ENCODE results near the gene CATSPERZ.
A peak's percentile ranks its signal among the peaks of the same experiment; 100 is the strongest.

The CATSPERZ gene

GRCh38 chr11:64275031-64275800 lies 24.9 kb upstream of the CATSPERZ start:
- Mint-ChIP-seq H3K9me3 (no peaks in the 10 kb centered on the region), H3K4me3 (no peak overlapping the region), H3K4me1 (peaks cover 11% of the 10 kb centered on the region), H3K27ac (peak overlapping the region; percentile 74), H3K36me3 (peaks cover 31% of the 10 kb centered on the region)
- no peak for ATAC-seq
- no peak for DNase-seq (ENCODE audit: low spot score in 2 of 2)

DNA sequence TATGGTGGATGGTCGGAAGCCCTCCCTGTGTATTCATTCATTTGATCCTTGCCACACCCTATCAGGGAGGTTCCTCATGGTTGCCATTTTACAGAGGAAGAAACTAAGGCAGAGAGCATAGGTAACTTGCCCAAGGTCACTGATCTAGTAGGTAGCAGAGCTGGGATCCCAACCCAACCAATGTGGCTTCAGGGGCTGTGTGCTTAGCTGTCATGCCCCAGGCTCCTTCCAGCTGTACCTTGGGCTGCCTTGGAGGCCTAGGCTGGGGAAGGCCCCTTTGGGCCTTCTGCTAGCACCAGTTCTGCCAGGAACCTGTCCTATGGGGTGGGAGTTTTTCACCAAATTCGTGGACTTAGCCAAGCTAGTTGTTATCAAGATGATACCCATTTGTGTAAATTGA lies 24.3 kb upstream of the CATSPERZ start:
- ATAC-seq (no peak), DNase-seq (ENCODE audit: low spot score in 2 of 2) (no peak)
- Mint-ChIP-seq H3K4me1 (peaks cover 7% of the 10 kb centered on the region), H3K36me3 (peaks cover 27% of the 10 kb centered on the region), H3K27ac (no peak overlapping the region), H3K4me3 (no peak overlapping the region), H3K9me3 (no peaks in the 10 kb centered on the region)

DNA sequence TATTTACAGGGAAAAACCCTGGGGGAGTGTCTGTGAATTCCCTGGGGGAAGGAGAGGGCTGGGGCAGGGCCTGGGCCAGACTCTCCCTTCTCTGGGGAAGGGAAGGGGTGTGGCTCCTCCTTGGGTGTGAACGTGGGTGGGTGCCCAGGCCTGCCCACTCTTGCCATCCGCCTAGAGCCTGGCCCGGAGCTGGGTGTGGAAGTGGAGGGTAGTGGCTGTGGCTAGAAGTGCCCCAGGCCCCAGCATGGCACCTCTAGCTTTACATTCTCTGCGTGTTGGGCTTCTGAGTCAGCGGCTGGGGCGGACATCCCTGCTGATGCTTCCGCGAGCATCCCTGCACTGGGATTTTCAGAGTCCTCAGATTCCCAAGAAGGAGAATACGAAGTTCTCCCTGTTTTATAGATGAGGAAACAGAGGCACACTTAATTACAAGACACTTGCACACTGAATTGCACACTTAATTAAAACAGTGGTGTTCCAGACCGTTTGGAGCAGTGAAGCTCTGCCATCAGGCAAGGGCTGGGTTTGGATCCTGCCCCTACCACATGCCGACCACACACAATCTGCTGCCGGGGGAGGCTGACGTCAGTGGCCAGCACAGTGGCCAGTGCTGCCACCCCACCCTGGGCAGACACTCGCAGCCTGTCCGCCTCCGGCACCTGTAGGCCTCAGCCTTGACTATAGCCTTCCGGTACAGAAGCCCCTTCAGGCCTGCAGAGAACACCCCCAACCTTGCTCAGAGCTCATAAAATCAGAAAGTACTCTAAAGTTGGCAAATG lies 23.3 kb upstream of the CATSPERZ start:
- Mint-ChIP-seq H3K4me3 (no peak overlapping the region), H3K36me3 (peaks cover 25% of the 10 kb centered on the region), H3K9me3 (no peaks in the 10 kb centered on the region), H3K27ac (no peak overlapping the region), H3K4me1 (peaks cover 16% of the 10 kb centered on the region)
- ATAC-seq (no peak), DNase-seq (ENCODE audit: low spot score in 2 of 2) (no peak)

DNA sequence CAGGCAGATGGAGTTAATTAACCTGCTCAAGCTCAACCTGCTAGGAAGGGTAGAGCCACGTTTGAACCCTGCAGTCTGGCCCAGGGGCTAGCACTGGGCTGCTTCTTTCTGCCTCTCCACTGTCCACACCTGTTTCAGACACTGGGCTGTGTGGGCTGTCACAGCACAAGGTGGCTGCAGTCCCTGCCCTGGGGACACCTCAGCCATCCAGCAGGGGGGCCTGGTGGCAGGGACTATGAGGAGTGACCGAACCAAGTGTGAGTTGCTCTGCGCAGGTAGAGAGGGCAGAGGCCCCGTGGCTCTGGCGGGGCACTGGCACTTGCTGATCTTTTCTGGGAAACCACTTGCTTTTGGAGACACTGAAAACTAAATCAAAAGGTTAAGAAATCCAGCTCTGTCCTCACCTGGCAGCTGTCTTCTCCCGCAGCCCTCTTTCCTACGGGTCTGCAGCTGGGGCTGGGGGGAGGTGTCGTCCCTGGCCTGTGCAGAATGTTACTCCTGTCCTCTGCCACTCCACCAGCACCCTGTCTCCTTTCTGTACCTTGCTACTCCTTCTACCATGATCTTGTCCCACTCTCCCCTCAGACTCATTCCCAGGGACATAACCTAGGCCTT lies 21.5 kb upstream of the CATSPERZ start:
- H3K36me3 Mint-ChIP-seq, result peaks cover 27% of the 10 kb centered on the region
- no peak for DNase-seq (ENCODE audit: low spot score in 2 of 2)
- H3K27ac Mint-ChIP-seq, result no peak overlapping the region
- ATAC-seq, result no peak
- H3K4me3 Mint-ChIP-seq, result no peak overlapping the region
- peaks cover 31% of the 10 kb centered on the region for H3K4me1 Mint-ChIP-seq
- H3K9me3 Mint-ChIP-seq, result no peaks in the 10 kb centered on the region

DNA sequence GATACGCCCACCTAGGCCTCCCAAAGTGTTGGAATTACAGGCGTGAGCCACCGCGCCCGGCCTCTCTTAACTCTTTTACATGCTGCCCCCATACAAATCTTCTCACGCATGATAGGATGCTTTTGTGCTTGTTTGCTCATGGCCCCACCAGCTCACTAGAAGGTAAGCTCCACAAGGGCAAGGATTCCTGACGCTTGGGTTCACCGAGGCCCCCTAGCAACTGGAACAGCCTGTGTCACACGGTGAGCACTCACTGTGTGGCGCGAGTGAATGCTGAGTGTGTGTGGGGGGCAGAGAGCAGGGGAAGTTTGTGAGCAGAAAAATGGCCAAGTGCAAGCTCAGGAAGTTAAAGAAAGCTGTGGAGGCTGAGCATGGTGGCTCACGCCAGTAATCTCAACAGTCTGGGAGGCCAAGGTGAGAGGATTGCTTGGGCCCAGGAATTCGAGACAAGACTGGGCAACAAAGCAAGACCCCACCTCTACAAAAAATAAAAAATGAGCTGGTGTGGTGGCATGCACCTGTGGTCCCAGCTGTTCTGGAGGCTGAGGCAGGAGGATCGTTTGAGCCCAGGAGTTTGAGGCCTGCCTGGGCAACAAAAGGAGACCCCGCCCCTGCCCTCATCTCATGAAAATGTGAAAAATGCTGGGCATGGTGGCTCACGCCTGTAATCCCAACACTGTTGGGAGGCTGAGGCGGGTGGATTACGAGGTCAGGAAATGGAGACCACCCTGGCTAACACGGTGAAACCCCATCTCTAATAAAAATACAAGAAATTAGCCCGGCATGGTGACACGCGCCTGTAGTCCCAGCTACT lies 18.0 kb upstream of the CATSPERZ start:
- Mint-ChIP-seq H3K4me1 (peaks cover 43% of the 10 kb centered on the region), H3K4me3 (peak overlapping the region; percentile 74)

GRCh38 chr11:64283092-64283491 lies 17.1 kb upstream of the CATSPERZ start:
- H3K27ac Mint-ChIP-seq, result peak overlapping the region; percentile 93

More for the DNA sequence above, 18.0 kb upstream of the CATSPERZ start:
- DNase-seq (ENCODE audit: low spot score in 2 of 2) (no peak), ATAC-seq (no peak)
- peaks cover 37% of the 10 kb centered on the region for H3K36me3 Mint-ChIP-seq
- peak overlapping the region; percentile 18 for H3K27ac Mint-ChIP-seq
- H3K9me3 Mint-ChIP-seq, result no peaks in the 10 kb centered on the region

GRCh38 chr11:64284048-64284961 lies 15.9 kb upstream of the CATSPERZ start, which contains the start of gene BAD:
Gene BAD (minus strand): TSS chr11:64284665. CDS start chr11:64284368, 297 bp downstream.
- Mint-ChIP-seq H3K4me3 (peak within 1 kb of the TSS; percentile 74), H3K9me3 (no peaks in the 10 kb centered on the region), H3K4me1 (peaks cover 37% of the 10 kb centered on the region), H3K27ac (peak within 1 kb of the TSS; percentile 93), H3K36me3 (peaks cover 35% of the 10 kb centered on the region)
- ATAC-seq (peak; percentile 90), DNase-seq (ENCODE audit: low spot score in 2 of 2) (peak; percentile 80 to 94)

More at GRCh38 chr11:64283092-64283491, 17.1 kb upstream of the CATSPERZ start:
- no peak for ATAC-seq
- H3K4me1 Mint-ChIP-seq, result peaks cover 43% of the 10 kb centered on the region
- peak overlapping the region; percentile 74 for H3K4me3 Mint-ChIP-seq
- DNase-seq (ENCODE audit: low spot score in 2 of 2), result no peak
- H3K36me3 Mint-ChIP-seq, result peaks cover 37% of the 10 kb centered on the region
- H3K9me3 Mint-ChIP-seq, result no peaks in the 10 kb centered on the region

DNA sequence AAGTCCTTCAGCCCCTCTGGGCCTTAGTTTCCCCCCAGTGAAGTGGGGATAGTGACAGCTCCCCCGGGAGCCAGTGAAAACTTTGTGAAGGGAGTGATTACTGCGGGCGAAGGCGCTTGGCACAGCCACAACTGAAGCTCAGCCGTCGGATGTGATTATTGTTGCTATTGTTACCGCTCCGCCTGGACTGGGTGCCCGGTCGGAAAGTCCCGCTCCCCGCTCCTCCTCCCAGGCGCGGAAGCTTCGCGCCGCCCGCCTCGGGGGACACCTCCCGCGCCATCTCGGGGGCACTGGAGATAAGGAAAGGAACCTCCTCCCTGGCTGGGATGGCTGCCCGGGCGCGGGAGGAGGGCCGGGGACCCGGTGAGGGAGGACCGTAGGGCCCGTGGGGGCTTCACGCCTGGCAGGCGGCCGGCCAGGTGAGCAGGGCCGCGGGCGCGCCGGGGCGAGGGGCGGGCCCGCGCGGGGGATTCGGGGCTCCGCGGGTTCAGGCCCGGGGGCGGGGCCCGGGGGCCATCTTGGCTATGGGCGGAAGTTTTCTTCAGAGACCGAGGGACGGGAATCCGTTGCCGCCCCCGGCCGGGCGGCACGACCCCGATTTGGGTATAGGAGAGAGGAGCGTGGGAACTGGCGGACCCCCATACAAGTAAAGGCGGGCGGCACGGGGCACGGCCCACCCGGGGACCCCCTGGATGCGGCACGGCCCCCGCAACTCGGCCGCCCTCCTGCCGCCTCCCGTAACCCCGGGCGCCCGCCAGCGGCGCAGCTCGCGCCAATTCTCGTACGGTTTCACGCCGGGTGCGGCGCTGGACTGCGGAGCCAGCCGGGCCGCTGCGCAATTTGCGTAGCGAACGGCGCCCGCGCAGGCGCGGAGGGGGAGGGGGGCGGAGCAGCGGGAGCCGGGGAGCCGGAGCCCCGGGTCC lies 14.9 kb upstream of the CATSPERZ start, which contains the start of gene GPR137:
GPR137 (plus strand) TSS at position 887 of the 923 bp plus-strand sequence. CDS start 677 bp downstream, outside the sequence.
- peaks cover 35% of the 10 kb centered on the region for H3K4me1 Mint-ChIP-seq
- DNase-seq (ENCODE audit: low spot score in 2 of 2) (peak; percentile 99), ATAC-seq (peak; percentile 77)
- H3K36me3 Mint-ChIP-seq, result peaks cover 30% of the 10 kb centered on the region
- H3K4me3 Mint-ChIP-seq, result peak within 1 kb of the TSS; percentile 74
- H3K27ac Mint-ChIP-seq, result peak within 1 kb of the TSS; percentile 93
- H3K9me3 Mint-ChIP-seq, result no peaks in the 10 kb centered on the region

DNA sequence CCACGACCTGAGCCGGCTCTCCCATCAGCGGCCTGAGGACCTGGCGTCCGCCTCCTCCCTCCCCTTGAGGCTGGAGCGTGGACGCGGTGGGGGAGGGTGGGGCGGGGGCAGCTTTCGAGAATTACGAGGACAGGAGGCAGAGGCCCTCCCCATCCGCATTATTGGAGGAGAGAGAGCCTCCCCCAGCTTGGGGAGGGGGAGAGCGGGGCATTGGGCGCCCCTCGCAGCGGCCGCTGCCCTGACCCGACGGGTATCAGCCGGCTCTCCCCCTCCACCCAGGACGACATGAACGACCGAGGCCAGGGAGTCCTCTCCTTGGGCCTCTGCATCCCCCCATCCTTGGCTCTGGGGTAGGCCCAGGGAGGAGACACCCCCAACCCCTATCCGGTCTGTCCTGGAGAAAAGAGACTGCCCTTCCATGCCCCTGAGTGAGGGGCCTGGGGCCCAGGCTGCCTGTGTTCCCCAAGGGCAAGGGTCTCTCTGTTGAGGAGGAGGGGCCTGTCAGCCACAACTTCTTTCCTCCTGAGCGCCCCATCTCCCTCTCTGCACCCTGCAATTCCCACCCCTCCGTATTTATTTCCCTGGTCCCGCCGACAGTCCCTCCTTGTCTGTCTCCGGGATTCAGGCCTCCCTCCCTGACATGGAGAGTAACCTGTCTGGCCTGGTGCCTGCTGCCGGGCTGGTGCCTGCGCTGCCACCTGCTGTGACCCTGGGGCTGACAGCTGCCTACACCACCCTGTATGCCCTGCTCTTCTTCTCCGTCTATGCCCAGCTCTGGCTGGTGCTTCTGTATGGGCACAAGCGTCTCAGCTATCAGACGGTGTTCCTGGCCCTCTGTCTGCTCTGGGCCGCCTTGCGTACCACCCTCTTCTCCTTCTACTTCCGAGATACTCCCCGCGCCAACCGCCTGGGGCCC lies 14.0 kb upstream of the CATSPERZ start:
- ATAC-seq (no peak), DNase-seq (ENCODE audit: low spot score in 2 of 2) (no peak)
- Mint-ChIP-seq H3K27ac (peak overlapping the region; percentile 93), H3K9me3 (no peaks in the 10 kb centered on the region), H3K36me3 (peaks cover 30% of the 10 kb centered on the region), H3K4me3 (peak overlapping the region; percentile 74), H3K4me1 (peaks cover 39% of the 10 kb centered on the region)

DNA sequence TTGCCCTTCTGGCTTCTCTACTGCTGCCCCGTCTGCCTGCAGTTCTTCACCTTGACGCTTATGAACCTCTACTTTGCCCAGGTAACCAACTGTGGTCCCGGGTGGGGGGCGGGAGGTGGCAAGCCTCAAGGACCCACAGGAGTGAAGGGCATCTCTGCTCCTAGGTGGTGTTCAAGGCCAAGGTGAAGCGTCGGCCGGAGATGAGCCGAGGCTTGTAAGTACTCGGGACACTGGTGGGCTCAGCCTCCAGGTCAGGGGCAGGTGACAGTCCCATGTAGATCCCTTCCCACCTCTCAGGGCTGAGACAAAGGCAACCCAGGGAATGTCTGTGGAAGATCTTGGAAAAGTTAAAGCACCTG lies 13.4 kb upstream of the CATSPERZ start:
- H3K4me1 Mint-ChIP-seq, result peaks cover 33% of the 10 kb centered on the region
- DNase-seq (ENCODE audit: low spot score in 2 of 2) (no peak), ATAC-seq (no peak)
- no peaks in the 10 kb centered on the region for H3K9me3 Mint-ChIP-seq
- peak overlapping the region; percentile 74 for H3K4me3 Mint-ChIP-seq
- peaks cover 25% of the 10 kb centered on the region for H3K36me3 Mint-ChIP-seq
- peak overlapping the region; percentile 85 for H3K27ac Mint-ChIP-seq

- DNase-seq (ENCODE audit: low spot score in 2 of 2) (no peak), ATAC-seq (no peak)
- H3K27ac Mint-ChIP-seq, result no peak overlapping the region
- peaks cover 20% of the 10 kb centered on the region for H3K36me3 Mint-ChIP-seq
- no peak overlapping the region for H3K4me3 Mint-ChIP-seq
- H3K9me3 Mint-ChIP-seq, result no peaks in the 10 kb centered on the region
- H3K4me1 Mint-ChIP-seq, result peaks cover 32% of the 10 kb centered on the region
Observed at GRCh38 chr11:64287676-64288352, 12.3 kb upstream of the CATSPERZ start.

DNA sequence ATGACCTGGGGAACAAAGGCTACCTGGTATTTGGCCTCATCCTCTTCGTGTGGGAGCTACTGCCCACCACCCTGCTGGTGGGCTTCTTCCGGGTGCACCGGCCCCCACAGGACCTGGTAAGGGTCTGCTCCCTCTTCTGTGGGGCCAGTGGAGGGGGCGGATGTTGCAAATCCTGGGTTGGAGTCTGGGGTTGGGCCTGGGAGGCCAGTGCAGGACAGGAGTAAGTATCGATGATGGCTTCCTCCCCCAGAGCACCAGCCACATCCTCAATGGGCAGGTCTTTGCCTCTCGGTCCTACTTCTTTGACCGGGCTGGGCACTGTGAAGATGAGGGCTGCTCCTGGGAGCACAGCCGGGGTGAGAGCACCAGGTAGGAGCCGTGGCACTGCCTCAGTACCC lies 11.8 kb upstream of the CATSPERZ start:
- Mint-ChIP-seq H3K36me3 (peaks cover 20% of the 10 kb centered on the region), H3K27ac (no peak overlapping the region), H3K4me3 (no peak overlapping the region), H3K9me3 (no peaks in the 10 kb centered on the region), H3K4me1 (peaks cover 27% of the 10 kb centered on the region)
- no peak for DNase-seq (ENCODE audit: low spot score in 2 of 2)
- no peak for ATAC-seq

All from stimulated activated effector memory CD8-positive, alpha-beta T cell treated with anti-CD3 and anti-CD28 coated beads, Interleukin-12 subunit alpha, Interleukin-12 subunit beta, amount 100 ng/mL, for 72 hours (primary cell).